NCI-H1092 (cell line): ENCODE data around the gene KRTDAP.

ENCODE experiments used
- DNase-seq: peaks from one replicate; lab custom pipeline; 2025; lab: John Stamatoyannopoulos, UW

Gene KRTDAP, protein sequence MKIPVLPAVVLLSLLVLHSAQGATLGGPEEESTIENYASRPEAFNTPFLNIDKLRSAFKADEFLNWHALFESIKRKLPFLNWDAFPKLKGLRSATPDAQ

DNA sequence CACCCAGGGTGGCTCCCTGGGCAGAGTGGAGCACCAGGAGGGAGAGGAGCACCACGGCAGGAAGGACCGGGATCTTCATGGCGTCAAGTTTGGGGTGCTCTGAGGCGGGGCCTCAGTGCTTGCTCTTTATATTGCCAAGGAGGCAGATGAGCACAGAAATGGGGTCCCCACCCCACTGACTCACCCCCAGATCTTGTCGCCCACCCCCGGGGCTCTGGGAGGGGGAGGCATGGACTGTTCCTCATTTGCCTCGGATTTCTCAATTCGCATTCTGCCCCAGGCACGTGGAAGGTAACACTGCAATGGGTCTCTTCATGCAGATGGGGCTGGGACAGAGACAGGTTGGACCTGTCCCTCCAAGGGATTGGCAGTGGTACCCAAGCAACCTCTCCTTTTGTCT is at the start of gene KRTDAP:
Gene KRTDAP (minus strand): TSS at position 101 of the 400 bp plus-strand sequence. CDS start 22 bp downstream, at position 79.
- DNase-seq = no peak

DNA sequence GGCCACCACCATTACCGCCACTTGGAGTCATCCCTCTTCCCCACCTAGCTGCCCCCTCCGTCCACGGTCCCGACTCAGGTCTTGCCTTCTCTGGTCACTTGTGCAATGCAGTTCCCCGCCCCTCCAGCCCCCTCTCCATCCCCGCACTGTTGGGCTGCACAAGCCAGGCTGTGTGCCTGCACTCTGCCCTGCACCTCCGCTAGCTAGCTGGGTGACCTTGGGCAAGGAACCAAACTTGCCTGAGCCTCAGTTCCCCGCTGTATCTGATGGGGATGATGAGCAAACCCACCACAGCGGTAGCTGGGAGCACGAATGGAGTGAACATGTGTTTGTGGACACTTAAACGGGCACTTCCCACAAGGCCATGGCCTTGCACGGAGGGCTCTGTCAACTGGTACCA is 49.6 kb upstream of the KRTDAP start:
- DNase-seq = no peak

DNA sequence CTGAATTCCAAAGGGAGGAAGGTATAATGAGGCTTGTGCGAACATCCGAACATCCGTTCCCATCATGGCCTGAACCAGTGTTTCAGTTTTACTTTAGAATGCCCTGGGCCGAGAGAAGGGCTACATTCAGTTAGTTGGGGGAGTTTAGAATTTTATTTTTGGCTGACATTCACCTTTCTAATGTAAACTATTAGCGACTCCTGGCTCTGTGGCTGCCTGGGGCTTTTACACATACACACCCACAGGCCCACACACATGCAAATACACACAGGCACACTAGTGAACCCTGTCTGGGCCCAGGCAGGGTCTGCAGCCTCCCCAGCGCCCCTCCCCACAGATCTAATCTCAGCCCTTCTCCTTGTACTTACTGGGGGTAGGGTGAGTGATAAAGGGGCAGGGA is 49.0 kb upstream of the KRTDAP start:
- no peak for DNase-seq

DNA sequence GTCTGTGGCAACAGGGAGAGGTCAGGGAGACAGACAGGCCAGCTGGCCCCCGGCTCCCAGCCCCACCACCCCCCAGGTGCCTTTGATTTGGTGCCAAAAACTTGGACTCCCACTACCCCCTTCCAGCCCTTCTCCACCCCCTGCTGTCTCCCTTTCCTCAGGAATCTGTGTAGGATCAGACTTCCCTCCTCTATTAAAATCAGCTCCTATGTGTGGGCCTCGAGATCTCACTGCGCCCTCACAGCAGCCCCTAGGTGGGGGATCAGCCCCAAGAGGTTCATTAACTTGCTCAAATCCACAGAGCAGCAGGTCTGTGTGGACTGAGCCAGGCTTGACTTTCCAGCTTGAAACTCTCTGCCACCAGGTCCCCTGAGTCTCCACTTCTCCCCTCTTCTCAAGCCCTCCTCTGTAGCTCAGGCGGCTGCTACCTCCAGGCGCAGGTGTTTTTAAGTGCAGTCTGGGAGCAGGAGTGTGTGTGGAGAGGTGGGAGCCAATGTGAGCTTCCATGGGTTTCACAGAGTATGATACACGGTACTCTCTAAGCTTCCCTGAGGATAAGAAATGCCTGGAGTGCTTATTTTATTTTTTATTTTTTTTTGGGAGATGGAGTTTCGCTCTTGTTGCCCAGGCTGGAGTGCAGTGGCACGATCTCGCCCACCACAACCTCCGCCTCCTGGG is 44.7 kb upstream of the KRTDAP start:
- no peak for DNase-seq

DNA sequence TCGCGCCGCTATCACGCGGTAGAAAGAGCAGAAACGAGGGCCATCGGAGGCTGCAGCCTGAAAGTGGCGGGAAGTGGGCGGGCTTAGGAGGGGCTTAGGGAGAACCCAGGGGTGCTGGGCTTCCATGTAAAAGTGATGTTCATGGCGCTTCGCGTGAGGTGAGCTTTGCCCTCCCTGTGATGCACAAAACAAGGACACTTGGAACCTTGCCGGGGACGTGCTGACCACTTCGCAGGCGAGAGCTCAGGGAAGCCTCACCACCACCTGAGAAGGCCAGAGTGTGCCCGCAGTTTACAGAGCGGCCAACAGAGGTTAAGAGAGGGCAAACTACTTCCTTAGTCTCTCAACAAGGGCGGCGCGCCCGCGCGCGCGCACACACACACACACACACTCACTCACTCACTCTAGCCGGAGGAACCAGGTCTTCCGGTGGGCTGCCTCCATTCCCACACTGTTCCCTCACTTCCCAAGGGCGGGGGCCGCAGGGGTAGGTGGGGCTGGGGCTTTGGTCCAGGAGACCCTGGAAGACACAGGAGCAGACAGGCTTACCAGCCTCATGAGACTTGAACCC is 43.6 kb upstream of the KRTDAP start:
- no peak for DNase-seq

DNA sequence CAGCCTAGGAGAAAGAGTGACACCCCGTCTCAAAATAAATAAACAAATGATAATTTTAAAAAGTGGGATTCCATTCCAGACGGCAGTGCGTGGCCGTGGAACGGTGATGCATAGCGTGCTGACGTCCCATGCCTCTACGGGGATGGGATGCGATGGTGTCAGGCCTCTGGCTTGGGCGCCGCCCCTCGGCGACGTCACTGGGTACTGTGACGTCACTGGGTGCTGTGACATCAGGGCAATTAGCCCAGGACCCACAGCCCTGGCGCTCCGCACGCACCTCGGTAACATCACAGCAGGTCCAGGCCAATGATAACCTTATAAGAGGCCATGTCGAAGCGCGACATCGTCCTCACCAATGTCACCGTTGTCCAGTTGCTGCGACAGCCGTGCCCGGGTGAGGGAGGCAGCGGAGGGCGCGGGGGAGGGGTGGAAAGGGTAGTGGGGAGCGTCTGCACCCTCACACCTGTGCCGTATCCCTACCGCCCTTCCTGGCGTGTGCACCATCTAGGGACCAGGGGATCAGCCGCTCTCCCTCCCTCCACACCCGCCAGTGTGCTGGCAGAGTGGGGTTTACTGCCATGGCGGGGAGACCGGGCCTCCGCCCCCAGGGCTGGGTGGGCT is 43.0 kb upstream of the KRTDAP start, which contains the start of gene GAPDHS:
Gene GAPDHS (plus strand): TSS at position 256 of the 621 bp plus-strand sequence. CDS start 72 bp downstream, at position 328.
- DNase-seq = no peak

DNA sequence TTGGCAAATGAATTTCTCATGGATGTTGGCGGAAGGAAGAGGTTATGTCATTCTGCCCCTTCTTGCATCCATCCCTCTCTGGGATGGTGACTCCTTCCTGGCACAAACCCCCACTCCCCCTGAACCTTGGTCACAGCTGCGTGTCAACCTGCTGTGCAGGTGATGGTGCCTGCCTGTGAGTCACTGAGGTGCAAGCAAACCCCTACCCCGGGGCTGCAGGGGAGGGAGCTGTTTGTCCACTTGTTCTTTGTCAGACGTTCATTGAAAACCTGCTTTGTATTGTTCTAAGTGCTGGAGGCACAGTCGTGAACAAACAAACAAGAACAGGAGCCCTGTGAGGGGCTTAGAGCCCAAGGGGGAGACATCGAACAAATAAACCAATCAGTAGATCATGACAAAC is 41.0 kb upstream of the KRTDAP start:
- no peak for DNase-seq

DNA sequence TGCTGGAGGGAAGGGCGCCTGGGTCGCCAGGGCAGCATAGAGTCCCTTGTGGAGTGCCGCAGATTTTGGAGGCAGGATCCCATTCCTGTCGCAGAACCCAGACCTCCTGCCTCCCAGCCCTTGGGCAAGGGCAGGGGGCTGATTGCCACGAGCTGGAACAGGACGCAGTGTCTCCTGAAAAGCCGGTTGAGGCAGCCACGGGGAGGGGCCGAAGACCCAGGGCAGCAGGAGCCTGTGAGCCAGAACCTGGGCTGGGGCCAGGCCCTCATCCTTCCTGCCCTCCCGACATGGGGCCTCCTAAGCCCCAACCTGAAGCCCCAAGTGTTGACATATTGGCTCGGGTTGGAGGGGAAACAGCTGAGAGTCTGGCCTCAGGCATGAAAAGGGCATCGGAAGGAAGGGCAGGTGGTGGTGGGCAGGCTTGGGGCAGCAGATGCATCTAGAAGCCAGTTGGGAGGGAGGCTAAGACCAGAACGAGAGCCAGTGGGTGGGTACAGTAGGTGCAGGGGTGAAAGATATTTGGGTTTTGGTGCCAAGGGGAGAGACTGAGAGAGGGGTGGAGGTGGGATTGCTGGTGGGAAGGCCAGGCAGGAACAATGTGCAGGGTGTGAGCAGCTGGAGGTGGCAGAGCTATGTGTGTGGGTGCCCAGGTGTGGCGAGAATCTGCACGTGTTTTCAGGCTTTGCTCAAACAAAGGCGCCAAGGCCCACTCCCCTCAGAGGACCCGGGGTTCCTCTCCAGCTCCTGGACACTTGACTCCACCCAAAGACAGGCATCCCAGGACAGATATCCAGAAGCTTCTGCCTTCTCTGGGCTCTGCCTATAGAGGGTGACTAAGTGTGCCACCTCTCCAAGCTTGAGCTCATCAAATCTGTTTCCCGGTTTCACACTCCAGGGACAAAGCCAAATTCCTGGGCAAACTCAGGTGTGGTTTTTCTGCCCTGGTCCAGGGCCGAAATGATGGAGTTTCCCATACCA is 39.3 kb upstream of the KRTDAP start:
- DNase-seq = no peak

DNA sequence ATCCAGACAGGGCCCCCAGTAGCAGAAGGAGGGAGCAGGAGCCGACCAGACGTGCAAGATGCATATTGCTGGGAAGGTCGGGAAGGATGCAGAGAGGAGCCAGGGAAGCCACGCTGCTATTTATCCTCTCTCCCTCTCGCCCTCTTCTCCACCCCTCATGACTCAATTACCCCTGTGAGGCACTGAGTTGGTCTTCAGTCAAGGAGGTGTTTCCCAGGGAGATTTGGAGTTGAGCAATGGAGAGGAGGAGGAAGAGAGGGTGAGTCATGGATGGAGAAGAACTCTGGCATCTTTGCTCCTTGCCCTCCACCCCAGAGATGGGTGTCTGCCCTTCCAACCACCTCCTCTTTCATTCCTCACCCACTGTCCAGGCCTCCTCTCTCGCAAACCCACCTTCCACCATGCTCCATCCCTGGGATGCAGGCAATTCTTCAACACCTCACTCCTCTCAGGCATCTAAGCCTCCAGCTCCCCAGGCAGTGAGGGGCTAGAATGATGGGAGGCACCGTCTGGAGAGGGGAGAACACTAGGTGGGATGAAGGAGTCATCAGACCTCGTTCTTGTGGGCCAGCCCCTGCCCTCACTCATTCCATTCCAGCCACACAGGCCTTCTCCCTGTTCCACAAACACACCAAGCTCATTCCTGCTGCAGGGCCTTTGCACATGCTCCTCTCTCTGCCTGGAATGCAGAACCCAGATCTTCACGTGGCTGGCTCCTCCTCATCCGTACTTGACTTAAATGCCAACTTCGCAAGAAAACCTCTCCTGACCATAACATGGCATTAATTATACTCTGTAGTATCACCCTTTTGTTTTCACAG is 38.2 kb upstream of the KRTDAP start, which contains the start of gene SBSN:
Gene SBSN (minus strand): TSS at position 94 of the 821 bp plus-strand sequence. CDS start 30 bp downstream, at position 64.
- DNase-seq = no peak

DNA sequence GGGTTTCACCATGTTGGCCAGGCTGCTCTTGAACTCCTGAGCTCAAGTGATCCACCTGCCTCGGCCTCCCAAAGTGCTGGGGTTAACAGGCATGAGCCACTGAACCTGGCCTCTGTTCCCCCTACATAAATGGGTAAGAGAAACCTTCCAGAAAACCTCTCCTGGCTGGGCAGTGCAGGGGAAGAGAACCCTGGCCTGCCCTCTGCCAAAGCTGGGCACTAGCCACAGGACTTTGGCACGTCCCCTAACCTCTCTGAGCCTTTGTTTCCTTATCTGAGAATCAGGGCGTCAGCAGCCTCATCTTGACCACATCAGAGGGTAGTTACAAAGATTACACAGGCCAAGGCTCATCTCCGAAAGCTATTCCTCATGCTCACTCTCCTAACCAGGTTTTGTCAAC is 35.6 kb upstream of the KRTDAP start:
- no peak for DNase-seq

DNA sequence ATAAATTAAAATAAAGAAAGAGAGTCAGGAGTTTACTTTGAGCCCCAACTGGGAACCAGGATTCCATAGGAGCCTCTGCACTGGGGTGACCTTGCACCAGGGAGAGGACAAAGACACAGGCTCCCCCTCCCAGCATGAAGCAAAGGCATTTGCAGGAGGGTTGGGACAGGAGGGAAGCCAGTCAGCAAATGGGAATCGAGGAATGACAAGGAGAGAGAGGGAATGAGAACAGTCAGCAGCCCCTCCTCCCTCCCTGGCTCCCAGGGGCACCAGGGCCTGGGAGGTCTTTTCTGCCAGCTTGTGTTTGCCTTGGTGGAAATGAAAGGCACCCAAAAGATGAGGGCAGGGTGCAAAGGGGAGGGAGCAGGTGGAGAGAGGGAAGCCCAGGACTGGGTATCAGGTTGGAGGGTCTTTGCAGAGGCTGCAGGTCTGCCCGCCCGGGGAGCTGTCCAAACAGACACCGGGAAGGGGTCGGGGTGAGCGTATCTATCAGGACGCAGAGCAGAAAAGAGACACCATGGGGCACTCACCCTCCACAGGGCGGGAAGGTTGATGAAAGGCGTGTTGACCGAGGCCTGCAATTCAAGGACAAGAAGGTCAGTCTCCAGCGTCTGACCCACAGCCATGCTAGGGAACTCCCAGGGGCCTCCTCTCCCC is 34.0 kb upstream of the KRTDAP start:
- DNase-seq = no peak

DNA sequence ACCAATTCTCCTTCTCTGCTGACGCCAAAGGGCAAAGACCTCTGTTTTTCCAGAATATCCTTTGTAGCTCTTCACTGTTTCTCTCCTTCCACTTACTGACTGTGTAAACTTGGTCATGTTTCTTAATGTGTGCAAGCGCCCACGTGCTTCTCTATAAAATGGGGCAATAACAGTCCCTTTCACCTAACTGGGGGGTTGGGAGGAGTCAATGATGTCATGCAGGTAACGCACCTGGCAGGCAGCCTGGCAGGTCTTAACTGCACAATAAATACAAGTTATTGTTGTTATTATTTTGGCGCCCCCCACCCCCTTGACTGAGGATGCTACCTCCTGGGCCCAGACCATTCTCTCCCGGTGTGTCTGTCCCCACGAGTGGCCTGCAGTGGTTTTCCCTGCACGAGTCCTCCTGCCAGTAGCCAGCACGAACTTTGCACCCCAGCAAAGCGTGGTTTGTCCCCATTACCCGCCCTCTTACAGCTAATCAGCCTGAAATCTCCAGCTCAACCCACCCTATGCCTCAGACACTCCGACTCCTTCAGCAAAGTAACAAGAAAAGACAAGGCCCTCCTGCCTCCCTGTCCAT is 32.6 kb upstream of the KRTDAP start:
- no peak for DNase-seq

DNA sequence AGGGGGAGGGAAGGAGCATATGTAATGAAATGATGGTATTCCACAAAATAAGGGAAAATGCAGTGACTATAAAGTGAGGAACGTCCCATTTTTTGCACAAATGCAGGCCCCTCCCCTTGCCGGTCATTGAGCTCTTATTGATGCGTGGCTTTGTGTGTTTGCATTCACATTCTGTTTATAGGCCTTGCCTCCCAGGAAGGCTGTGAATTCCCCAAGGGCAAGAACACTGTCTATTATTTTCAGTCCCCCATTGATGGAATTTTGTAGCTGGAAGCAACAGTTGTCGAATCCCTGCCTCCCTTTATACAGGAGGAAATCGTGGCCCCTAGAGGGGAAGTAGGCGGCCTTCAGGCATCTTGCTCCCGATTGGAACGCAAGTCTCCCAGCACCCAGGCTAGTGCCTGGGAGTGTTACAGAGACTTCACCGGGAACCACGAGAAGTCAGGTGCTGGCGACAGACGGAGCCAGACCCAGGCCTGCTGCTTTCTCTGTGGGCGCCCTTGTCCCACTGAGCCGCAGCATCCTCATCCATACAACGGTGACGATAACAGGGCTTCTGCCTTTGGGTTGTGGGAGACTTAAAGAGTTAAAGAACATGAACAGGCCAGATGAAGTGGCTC is 31.0 kb upstream of the KRTDAP start:
- DNase-seq = no peak

DNA sequence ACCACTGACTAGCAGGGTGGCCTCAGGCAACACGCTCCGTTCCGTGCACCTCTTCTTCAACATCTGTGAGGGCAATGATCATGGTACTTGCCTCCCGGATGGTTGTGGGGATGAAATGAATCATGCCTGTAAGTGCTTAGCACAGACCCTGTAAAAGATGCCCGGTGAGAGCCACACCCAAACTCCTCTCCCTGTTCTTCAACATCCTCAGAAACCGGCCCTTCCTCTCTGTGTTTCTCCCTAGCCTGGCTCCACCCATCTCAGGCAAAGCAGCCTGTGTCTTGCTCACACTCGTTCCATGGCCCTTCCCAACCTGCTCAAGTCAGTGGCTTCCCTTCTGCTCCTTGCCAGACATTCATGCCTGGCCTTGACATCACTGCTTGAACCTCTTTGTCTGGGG is 29.0 kb upstream of the KRTDAP start:
- no peak for DNase-seq

DNA sequence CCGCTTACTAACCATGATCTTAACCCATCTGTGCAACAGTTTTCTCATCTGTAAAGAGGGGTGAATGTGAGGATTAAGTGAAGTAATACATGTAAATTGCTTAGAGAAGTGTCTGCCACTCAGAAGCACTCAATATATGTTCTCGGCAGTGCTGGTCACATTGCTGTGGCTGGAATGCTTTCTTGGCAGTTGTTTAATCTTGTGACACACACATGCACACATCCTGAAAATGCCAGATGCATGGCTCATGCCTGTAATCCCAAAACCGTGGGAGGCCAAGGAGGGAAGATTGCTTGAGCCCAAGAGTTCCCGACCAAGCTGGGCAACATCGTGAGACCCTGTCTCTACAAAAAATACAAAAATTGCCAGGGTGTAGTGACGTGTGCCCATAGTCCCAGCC is 28.0 kb upstream of the KRTDAP start:
- DNase-seq = no peak

DNA sequence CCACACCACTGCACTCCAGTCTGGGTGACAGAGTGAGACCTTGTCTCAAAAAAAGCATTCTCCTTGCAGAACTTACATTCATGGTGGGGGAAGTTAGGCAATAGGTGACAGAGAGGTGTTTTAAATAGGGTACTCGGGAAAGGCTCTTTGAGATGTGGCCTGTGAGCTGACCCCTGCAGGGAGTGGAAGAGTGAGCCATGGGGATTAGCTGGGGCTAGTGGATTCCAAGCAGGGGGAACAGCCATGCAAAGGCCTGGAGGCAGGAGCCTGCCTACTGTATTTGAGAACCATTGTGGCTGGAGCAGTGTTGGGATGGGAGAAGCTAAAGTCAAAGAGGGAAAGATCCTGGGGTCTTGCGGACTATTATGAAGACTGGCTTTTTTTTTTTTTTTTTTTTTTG is 27.1 kb upstream of the KRTDAP start:
- DNase-seq = no peak

DNA sequence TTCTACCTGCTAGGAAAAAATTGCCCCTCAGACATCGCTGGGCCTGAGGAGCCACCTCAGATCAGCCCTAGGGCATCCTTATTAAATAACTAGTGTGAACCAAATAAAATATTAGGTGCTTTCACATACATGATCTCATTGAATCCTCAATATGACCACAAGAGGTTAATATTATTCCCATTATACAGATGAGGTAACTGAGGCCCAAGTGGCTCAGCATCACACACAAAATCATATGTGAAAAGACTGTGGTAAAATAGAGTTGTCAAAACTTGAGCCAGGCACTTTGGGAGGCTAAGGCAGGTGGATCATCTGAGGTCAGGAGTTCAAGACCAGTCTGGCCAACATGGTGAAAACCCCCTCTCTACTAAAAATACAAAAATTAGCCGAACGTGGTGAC is 26.0 kb upstream of the KRTDAP start:
- no peak for DNase-seq

DNA sequence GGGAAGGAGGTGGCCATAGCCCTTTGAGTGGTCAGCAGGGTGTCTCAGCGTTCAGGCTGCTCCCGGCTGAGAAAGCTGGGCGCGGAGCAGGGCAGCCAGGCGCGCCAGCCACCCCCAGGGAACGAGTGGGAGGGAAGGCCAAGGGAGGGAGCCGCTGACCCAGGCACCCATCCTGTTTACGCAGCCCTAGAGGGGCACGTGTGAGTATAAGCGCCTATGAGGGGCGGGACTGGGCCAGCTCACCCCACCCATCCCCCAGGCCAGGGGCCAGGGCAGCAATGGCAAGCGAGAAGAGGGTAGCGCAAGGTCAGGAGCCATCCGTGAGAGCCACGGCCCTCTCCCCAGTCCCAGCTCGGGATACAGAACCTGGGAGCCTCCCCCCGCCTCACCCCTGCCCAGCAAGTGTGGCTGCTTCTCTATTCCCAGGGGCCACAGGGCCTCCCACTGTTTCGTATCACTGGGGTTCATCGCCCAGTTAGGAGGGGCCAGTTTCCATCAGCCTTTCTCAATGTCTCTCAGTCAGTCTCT is 24.1 kb upstream of the KRTDAP start:
- no peak for DNase-seq

DNA sequence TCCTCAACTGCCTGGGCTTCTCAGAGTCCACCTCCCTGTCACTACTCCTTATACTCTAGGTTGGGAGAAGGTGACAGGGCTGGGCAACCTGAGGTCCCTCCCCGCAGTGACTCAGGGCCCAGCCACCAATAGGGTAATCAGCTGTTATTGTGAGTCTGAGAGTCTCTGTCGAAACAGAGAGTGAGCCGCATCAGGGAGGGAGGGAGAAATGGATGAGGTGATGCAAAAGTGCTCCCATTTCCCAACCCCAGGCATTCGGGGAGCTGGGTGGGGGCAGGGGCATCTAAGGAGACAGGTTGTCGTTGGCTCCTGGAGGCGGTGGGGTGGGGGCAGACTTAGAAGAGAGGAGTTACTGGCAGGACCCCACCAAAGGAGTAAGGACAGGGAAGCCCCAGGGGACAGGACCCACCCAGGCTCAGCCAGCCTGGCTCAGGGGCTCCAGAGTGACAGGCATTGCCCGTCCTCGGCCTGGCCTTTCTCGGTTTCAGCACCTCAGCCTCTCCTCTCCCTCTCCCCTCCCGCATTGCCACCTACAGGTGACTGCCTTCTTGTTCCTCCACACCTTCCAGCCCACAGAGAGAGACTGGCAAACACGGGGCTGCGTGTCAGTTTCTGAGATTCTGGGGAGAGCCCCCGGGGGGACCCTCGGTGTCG is 23.5 kb upstream of the KRTDAP start, which contains the start of gene DMKN:
Gene DMKN (minus strand): TSS at position 22 of the 654 bp plus-strand sequence. CDS start 174 bp downstream, outside the sequence.
- DNase-seq = no peak
